Activated CD4-positive, alpha-beta T cell treated with anti-CD3 and anti-CD28 coated beads, Interleukin-2, amount 10 ng/mL, durations not matched to agents 24 days and 14 days (primary cell): Measurements from ENCODE around the gene PTPRH. TPM values are rescaled to one million over a fixed set of nuclear protein-coding genes. Genes with fewer than 3 reads are reported as not detected.
"Not testable (repeated sequence)": the region's sequence is repeated elsewhere in the genome, so short reads cannot be mapped to it uniquely, and the experiment has no call there.

Experiments
- DNase-seq: peaks from one replicate; pipeline ENCODE4 v3.0.0; 2022
- H3K27ac Mint-ChIP-seq: one replicate; pipeline ENCODE4 v1.8.0; 2022; ENCODE audit warnings: mild to moderate bottlenecking, mixed read lengths
- H3K27me3 Mint-ChIP-seq: one replicate; pipeline ENCODE4 v1.8.0; 2022; ENCODE audit warnings: mixed read lengths
- H3K36me3 Mint-ChIP-seq: one replicate; pipeline ENCODE4 v1.8.0; 2022; ENCODE audit warnings: low read depth, mild to moderate bottlenecking, mixed read lengths
- H3K4me1 Mint-ChIP-seq: one replicate; pipeline ENCODE4 v1.8.0; 2021; ENCODE audit warnings: mixed read lengths
- H3K4me3 Mint-ChIP-seq: one replicate; pipeline ENCODE4 v1.8.0; 2022; ENCODE audit warnings: mild to moderate bottlenecking, moderate library complexity, mixed read lengths
- H3K9me3 Mint-ChIP-seq: one replicate; pipeline ENCODE4 v1.8.0; 2021; ENCODE audit warnings: mixed read lengths
- intact Hi-C: fragments of 100-400 bp; cut with micrococcal nuclease; formaldehyde crosslinking; loops from one replicate; pipeline ENCODE4 v1.15.1; 2023
- total RNA-seq: library from RNA; stranded (reverse); gene quantifications from 2 replicates; pipeline ENCODE4 v1.2.3, GENCODE V29; 2022

Gene PTPRH
- total RNA-seq, 1 donor from 2014 or later = not detected

GRCh38 chr19:55176076-55176475 is 33.2 kb downstream of the PTPRH start:
- H3K4me1 Mint-ChIP-seq = peaks cover 24% of the 10 kb centered on the region
- intact Hi-C loops = no loop called here
- no peak overlapping the region for H3K27ac Mint-ChIP-seq
- H3K36me3 Mint-ChIP-seq = no peaks in the 10 kb centered on the region
- DNase-seq = peak; percentile 63
- peaks cover 6% of the 10 kb centered on the region for H3K9me3 Mint-ChIP-seq
- H3K4me3 Mint-ChIP-seq = no peak overlapping the region
- peaks cover 68% of the 10 kb centered on the region for H3K27me3 Mint-ChIP-seq

GRCh38 chr19:55175117-55175867 is 34.0 kb downstream of the PTPRH start:
- Mint-ChIP-seq H3K4me1 (peaks cover 23% of the 10 kb centered on the region), H3K27ac (no peak overlapping the region), H3K9me3 (peaks cover 6% of the 10 kb centered on the region), H3K4me3 (no peak overlapping the region), H3K27me3 (peaks cover 66% of the 10 kb centered on the region), H3K36me3 (no peaks in the 10 kb centered on the region)
- no peak for DNase-seq
- intact Hi-C loops = no loop called here

GRCh38 chr19:55174425-55175116 is 34.7 kb downstream of the PTPRH start:
- peaks cover 65% of the 10 kb centered on the region for H3K27me3 Mint-ChIP-seq
- intact Hi-C loops = no loop called here

DNA sequence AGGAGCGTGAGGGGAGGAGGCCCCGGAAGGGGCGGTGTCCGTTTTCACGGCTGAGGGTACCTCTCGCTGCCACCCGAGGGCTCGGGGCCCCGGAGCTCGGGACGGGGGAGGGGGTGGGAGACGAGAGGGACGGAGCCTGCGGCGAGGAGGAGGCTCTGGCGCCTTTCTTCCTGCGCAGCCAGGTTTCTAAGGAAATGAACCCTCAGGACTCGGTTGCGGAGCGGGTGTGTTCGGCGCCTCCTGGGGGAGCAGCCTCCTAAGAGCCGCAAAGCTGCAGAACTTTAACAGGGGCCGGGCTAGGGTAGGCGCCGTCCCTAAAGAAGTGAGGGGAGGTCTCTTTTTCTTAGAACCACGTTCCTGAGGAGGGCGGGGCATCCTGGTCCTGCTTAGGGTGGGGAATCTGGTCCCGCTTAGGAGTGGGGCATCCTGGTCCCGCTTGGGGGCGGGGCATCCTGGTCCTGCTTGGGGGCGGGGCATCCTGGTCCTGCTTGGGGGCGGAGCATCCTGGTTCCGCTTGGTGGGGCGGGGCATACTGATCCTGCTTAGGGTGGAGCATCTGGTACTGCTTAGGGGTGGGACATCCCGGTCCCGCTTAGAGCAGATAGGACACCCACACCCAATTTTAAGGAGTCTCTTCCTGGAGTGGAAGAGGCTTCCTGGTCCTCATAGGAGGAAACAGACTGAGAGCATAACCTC is 35.4 kb downstream of the PTPRH start:
- H3K4me1 Mint-ChIP-seq = peaks cover 15% of the 10 kb centered on the region
- H3K27me3 Mint-ChIP-seq = peaks cover 67% of the 10 kb centered on the region
- peak overlapping the region; percentile 76 for H3K4me3 Mint-ChIP-seq
- peaks cover 6% of the 10 kb centered on the region for H3K9me3 Mint-ChIP-seq
- DNase-seq = peak; percentile 87
- intact Hi-C loops = no loop called here
- no peak overlapping the region for H3K27ac Mint-ChIP-seq
- H3K36me3 Mint-ChIP-seq = no peaks in the 10 kb centered on the region

More at GRCh38 chr19:55174425-55175116, 34.7 kb downstream of the PTPRH start:
- DNase-seq = no peak
- no peak overlapping the region for H3K27ac Mint-ChIP-seq
- peaks cover 18% of the 10 kb centered on the region for H3K4me1 Mint-ChIP-seq
- H3K4me3 Mint-ChIP-seq = peak overlapping the region; percentile 76
- H3K36me3 Mint-ChIP-seq = no peaks in the 10 kb centered on the region
- peaks cover 6% of the 10 kb centered on the region for H3K9me3 Mint-ChIP-seq

DNA sequence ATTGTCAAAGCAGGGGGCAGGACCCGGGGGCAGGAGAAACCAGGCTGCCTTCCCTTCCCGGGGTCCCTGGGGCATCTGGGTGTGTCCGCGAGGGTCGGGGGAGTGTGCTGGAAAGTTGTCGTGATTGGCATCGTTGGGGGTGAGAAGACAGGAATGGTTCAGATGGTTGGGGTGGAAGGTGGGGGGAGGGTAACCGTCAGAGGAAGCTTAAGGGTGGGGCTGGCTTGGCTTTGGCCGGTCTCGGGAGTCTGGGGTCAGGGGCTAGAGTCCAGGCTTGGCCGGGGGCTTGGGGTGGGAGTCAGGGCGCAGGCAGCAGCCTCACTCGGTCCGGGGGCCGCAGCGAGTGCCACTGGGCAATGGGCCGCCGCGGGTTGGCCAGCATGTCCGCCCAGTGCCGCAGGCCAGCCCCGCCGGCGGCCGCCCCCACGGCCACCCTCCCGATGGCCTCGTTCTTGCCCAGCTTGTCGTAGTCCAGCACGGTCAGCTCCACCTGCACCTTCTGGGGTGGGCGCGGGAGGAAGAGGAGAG is 36.1 kb downstream of the PTPRH start:
- Mint-ChIP-seq H3K4me1 (peaks cover 15% of the 10 kb centered on the region), H3K4me3 (peak overlapping the region; percentile 76), H3K27ac (no peak overlapping the region), H3K9me3 (peaks cover 6% of the 10 kb centered on the region), H3K36me3 (no peaks in the 10 kb centered on the region), H3K27me3 (peaks cover 65% of the 10 kb centered on the region)
- intact Hi-C loops = no loop called here
- DNase-seq = no peak

DNA sequence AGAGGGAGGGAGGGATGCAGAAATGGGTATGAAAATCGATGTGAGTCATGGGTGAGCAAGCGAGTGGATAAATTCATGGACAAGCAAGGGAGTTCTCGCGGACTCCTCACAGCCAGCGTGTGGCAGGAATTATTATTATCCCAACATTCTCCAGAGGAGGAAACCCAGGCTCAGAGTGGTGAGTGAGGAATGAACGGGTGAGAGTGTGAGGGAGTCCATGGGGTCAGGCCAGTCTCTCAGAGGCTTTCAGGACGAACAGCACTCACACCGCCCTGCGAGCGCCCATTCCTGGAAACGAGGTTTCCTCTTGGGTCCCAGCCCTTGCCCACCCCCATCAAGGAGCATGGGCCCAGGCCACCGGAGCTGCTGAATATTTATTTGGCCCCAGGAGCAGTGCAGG is 36.6 kb downstream of the PTPRH start:
- Mint-ChIP-seq H3K9me3 (peaks cover 6% of the 10 kb centered on the region), H3K4me1 (peaks cover 13% of the 10 kb centered on the region), H3K4me3 (peak overlapping the region; percentile 70), H3K36me3 (no peaks in the 10 kb centered on the region), H3K27ac (no peak overlapping the region), H3K27me3 (peaks cover 64% of the 10 kb centered on the region)
- intact Hi-C loops = no loop called here
- no peak for DNase-seq

- H3K4me1 Mint-ChIP-seq = peaks cover 13% of the 10 kb centered on the region
- peak overlapping the region; percentile 45 for H3K27ac Mint-ChIP-seq
- intact Hi-C loops, H3K9me3 Mint-ChIP-seq, H3K36me3 Mint-ChIP-seq, DNase-seq: not testable (repeated sequence)
- peak overlapping the region; percentile 70 for H3K4me3 Mint-ChIP-seq
- peaks cover 64% of the 10 kb centered on the region for H3K27me3 Mint-ChIP-seq
Observed at GRCh38 chr19:55172318-55172717, 37.0 kb downstream of the PTPRH start.

- intact Hi-C loops = no loop called here
Observed at GRCh38 chr19:55171440-55171839, 37.9 kb downstream of the PTPRH start.

DNA sequence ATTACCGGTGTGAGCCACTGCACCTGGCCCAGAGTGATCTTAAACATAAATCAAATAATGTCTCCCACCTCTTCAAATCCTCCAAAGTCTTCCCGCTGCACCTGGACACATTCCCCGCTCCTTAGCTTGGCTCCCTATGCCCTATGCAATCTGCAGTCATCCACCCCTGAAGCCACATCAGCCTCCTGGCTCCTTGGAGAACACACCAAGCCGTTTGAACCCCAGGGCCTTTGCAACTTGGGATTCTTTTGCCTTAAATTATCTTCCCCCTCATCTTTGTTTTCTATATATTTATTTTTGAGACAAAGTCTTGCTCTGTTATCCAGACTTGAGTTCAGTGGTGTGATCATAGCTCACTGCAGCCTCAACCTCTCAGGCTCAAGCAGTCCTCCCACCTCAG is 40.2 kb downstream of the PTPRH start:
- intact Hi-C loops = no loop called here
- Mint-ChIP-seq H3K36me3 (no peaks in the 10 kb centered on the region), H3K27me3 (peaks cover 69% of the 10 kb centered on the region), H3K4me1 (peaks cover 17% of the 10 kb centered on the region), H3K27ac (no peak overlapping the region), H3K4me3 (no peak overlapping the region), H3K9me3 (no peaks in the 10 kb centered on the region)
- DNase-seq = no peak

More at GRCh38 chr19:55171440-55171839, 37.9 kb downstream of the PTPRH start:
- Mint-ChIP-seq H3K9me3 (peaks cover 6% of the 10 kb centered on the region), H3K27ac (no peak overlapping the region), H3K27me3 (peaks cover 69% of the 10 kb centered on the region), H3K36me3 (no peaks in the 10 kb centered on the region), H3K4me1 (peaks cover 20% of the 10 kb centered on the region), H3K4me3 (no peak overlapping the region)
- no peak for DNase-seq

DNA sequence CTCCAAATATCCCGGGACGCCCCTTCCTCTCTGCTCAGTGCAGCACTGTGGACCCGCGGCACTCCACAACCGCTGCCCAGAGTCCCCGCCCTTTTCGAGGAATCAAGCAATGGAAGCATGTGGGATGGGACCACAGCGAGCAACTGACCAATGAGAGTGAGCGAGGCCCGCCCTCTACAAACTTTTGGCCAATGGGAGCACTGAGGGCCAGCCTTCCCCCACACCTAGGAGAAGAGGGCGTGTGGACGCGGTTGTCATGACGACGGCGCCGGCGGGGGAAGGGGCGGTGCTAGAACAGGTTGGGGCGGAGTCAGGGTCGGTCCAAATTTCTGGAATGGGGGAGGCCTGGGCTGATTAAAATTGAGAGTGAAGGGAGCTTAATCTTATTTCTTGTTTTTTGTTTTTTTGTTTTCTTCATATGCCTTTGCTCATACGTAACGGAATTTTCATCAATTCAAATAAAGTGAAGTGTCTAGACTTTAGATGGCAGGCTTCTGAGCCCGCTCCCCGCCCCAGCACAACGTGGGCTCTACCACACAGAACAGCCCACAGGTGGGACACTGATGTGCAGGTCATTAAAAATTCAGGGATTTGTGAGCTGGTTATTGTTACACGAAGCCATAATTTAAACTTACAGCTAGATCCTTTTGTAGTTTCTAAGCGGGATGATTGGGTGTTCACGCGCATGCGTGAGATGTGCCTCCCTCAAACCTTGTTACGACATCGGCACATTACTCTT is 42.6 kb downstream of the PTPRH start, which contains the start of gene DNAAF3:
Gene DNAAF3, minus strand, starts transcription at position 84 of the 739 bp plus-strand sequence. CDS start 200 bp downstream, outside the sequence.
- H3K36me3 Mint-ChIP-seq = no peaks in the 10 kb centered on the region
- no peaks in the 10 kb centered on the region for H3K9me3 Mint-ChIP-seq
- peak; percentile 93 for DNase-seq
- peak within 1 kb of the TSS; percentile 84 for H3K4me3 Mint-ChIP-seq
- intact Hi-C loops = loop anchor here (1.0 to 2.0 kb wide), 4 partner anchors 13 to 173 kb away; partner anchors contain the start of genes KMT5C and PPP1R12C
- peaks cover 55% of the 10 kb centered on the region for H3K27me3 Mint-ChIP-seq
- peak within 1 kb of the TSS; percentile 13 for H3K27ac Mint-ChIP-seq
- peaks cover 11% of the 10 kb centered on the region for H3K4me1 Mint-ChIP-seq

DNA sequence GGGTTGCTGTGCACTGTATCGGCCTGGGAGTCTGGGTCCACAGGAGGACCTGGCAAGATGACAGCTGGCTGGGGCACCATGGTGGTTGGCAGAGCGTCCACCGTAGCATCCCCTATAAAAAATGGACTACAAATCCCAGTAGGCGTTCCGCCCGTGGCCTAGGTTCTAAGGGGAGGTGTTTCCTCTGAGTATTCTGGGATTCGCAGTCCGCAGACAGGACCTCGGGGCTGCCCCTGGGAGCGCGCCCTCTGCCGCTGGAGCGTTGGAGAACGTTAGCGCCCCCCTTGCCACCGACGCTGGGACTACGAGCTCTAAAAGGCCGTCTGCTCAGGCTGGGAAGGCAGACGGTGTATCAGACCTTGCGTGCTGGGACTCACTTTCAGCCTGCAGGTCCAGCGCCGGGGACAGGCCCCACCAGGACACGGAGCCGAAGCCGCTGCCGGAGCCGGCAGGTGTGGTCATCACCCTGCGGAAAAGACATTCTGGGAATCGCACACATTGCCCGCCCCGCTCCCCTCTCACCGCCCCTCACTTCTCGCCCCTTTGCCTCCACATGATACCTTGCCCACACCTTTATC is 43.3 kb downstream of the PTPRH start:
- Mint-ChIP-seq H3K4me3 (peak overlapping the region; percentile 84), H3K4me1 (peaks cover 11% of the 10 kb centered on the region), H3K9me3 (no peaks in the 10 kb centered on the region), H3K27me3 (peaks cover 50% of the 10 kb centered on the region), H3K36me3 (no peaks in the 10 kb centered on the region), H3K27ac (peak overlapping the region; percentile 13)
- peak; percentile 78 for DNase-seq
- intact Hi-C loops = loop anchor here (1.0 to 2.0 kb wide), 4 partner anchors 13 to 173 kb away; partner anchors contain the start of genes KMT5C and PPP1R12C

DNA sequence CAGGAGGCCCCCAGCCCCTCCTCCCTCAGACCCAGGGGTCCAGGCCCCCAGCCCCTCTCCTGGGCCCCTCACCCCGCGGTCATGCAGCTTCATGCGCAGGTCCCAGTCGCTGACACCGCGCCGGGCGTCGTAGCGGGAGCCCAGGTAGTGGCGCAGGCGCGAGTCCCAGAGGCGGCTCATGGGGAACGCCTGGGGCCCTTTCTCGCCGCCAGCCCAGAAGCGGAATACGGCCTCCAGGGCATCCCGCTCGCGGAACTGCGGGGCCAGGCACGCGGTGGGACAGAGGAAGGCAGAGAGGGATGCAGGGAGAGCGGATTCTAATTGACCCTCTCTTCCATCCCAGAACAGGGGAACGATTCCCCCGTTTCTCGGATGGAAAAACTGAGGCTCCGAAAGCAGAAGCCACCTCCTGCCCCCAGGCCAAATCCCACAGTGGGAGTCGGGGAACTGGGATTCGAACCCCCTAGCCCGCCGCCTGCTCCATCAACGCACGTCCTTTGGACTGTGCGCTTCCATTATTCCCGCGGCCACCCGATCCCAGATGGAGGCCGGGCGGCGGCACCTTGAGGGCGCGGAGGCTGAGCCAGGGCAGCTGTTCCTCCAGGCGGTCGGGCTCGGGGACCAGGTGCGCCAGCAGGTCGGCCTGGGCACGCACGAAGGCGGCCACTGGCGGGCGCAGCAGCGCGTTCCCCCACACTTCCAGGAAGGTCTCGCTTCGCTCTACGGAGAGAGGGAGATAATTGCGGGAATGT is 47.6 kb downstream of the PTPRH start:
- Mint-ChIP-seq H3K9me3 (no peaks in the 10 kb centered on the region), H3K4me1 (peaks cover 10% of the 10 kb centered on the region), H3K4me3 (no peak overlapping the region), H3K36me3 (no peaks in the 10 kb centered on the region), H3K27ac (no peak overlapping the region), H3K27me3 (peaks cover 44% of the 10 kb centered on the region)
- intact Hi-C loops = loop anchor here (2.0 to 5.0 kb wide), 3 partner anchors 21 to 281 kb away; partner anchors contain the start of gene SHISA7
- no peak for DNase-seq
